Activated B cell treated with CpG ODN at 0.5 μM for 24 hours (primary cell): ENCODE results near the gene OTULINL. TPM values are rescaled to one million over a fixed set of nuclear protein-coding genes. Genes with fewer than 3 reads are reported as not detected.

Experiments
- ATAC-seq: fragments of 200-7000 bp; cut with Tn5 transposase; one replicate; pipeline ENCODE4 v1.10.0; 2021; ENCODE audit warnings: low read depth, mild to moderate bottlenecking, moderate library complexity
- CTCF ChIA-PET: fragments of 350-600 bp; sonication (Branson Sonifier 250); formaldehyde crosslinking; loops from one replicate; lab custom pipeline; 2021; ENCODE audit warnings: antibody characterized with exemption; lab: Charles Lee
- POLR2A ChIA-PET: fragments of 350-600 bp; sonication (Branson Sonifier 250); formaldehyde crosslinking; loops from one replicate; lab custom pipeline; 2021; ENCODE audit warnings: antibody characterized with exemption; lab: Charles Lee
- DNase-seq: peaks from one replicate; pipeline ENCODE4 v3.0.0; 2022
- H3K27ac Mint-ChIP-seq: one replicate; pipeline ENCODE4 v1.8.0; 2020; ENCODE audit warnings: mixed read lengths
- H3K27me3 Mint-ChIP-seq: one replicate; pipeline ENCODE4 v1.8.0; 2021; ENCODE audit warnings: mixed read lengths
- H3K36me3 Mint-ChIP-seq: one replicate; pipeline ENCODE4 v1.8.0; 2021; ENCODE audit warnings: low read depth, mixed read lengths
- H3K4me1 Mint-ChIP-seq: one replicate; pipeline ENCODE4 v1.8.0; 2021; ENCODE audit warnings: mixed read lengths
- H3K4me3 Mint-ChIP-seq: one replicate; pipeline ENCODE4 v1.8.0; 2020; ENCODE audit warnings: mild to moderate bottlenecking, mixed read lengths
- H3K9me3 Mint-ChIP-seq: one replicate; pipeline ENCODE4 v1.8.0; 2020; ENCODE audit warnings: mixed read lengths
- intact Hi-C: fragments of 100-400 bp; cut with micrococcal nuclease; formaldehyde crosslinking; loops from one replicate; pipeline ENCODE4 v1.15.1; 2024
- total RNA-seq: library from RNA; stranded (reverse); gene quantifications from 2 replicates; pipeline ENCODE4 v1.2.3, GENCODE V29; 2022
- TF ChIP-seq, protein P1 (sequence below): fragments of 200-600 bp; IDR thresholded peaks from one replicate; pipeline ENCODE4 v1.8.0; 2022; ENCODE audit warnings: antibody characterized with exemption, mild to moderate bottlenecking

The OTULINL gene
- total RNA-seq, 1 donor from 2014 or later = 0.69 TPM

- no peaks in the 10 kb centered on the region for H3K9me3 Mint-ChIP-seq
- DNase-seq = no peak
- peaks cover 3% of the 10 kb centered on the region for H3K4me1 Mint-ChIP-seq
- H3K36me3 Mint-ChIP-seq = no peaks in the 10 kb centered on the region
- H3K4me3 Mint-ChIP-seq = no peak overlapping the region
- POLR2A ChIA-PET = no interaction called here
- peaks cover 18% of the 10 kb centered on the region for H3K27me3 Mint-ChIP-seq
- TF ChIP-seq, protein P1, sequence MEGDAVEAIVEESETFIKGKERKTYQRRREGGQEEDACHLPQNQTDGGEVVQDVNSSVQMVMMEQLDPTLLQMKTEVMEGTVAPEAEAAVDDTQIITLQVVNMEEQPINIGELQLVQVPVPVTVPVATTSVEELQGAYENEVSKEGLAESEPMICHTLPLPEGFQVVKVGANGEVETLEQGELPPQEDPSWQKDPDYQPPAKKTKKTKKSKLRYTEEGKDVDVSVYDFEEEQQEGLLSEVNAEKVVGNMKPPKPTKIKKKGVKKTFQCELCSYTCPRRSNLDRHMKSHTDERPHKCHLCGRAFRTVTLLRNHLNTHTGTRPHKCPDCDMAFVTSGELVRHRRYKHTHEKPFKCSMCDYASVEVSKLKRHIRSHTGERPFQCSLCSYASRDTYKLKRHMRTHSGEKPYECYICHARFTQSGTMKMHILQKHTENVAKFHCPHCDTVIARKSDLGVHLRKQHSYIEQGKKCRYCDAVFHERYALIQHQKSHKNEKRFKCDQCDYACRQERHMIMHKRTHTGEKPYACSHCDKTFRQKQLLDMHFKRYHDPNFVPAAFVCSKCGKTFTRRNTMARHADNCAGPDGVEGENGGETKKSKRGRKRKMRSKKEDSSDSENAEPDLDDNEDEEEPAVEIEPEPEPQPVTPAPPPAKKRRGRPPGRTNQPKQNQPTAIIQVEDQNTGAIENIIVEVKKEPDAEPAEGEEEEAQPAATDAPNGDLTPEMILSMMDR = no peak
- ATAC-seq = no peak
- CTCF ChIA-PET = no interaction called here
- intact Hi-C loops = loop anchor here (5.0 kb wide), 3 partner anchors 62 to 412 kb away; no protein-coding TSS in a partner anchor
- H3K27ac Mint-ChIP-seq = no peak overlapping the region
These were observed 3.3 kb downstream of the OTULINL start for GRCh38 chr5:14584848-14585247.

GRCh38 chr5:14587150-14587549 is 5.6 kb downstream of the OTULINL start:
- Mint-ChIP-seq H3K27ac (no peak overlapping the region), H3K9me3 (no peaks in the 10 kb centered on the region), H3K4me3 (no peak overlapping the region), H3K36me3 (no peaks in the 10 kb centered on the region), H3K27me3 (peaks cover 13% of the 10 kb centered on the region), H3K4me1 (peaks cover 9% of the 10 kb centered on the region)
- TF ChIP-seq, protein P1 = no peak
- ATAC-seq (no peak), DNase-seq (no peak)
- ChIA-PET CTCF (no interaction called here), POLR2A (no interaction called here)
- intact Hi-C loops = no loop called here

- Mint-ChIP-seq H3K27me3 (peaks cover 10% of the 10 kb centered on the region), H3K4me3 (no peak overlapping the region), H3K27ac (no peak overlapping the region), H3K4me1 (peaks cover 14% of the 10 kb centered on the region), H3K36me3 (no peaks in the 10 kb centered on the region), H3K9me3 (no peaks in the 10 kb centered on the region)
- ChIA-PET CTCF (no interaction called here), POLR2A (interaction anchor here (0.5 kb wide), 1 partner anchor 584 kb away, joined by 3 read pairs; no protein-coding TSS in a partner anchor)
- no peak for DNase-seq
- TF ChIP-seq, protein P1 = no peak
- no peak for ATAC-seq
- intact Hi-C loops = no loop called here
These were observed 6.6 kb downstream of the OTULINL start for GRCh38 chr5:14588145-14588544.

- ChIA-PET CTCF (no interaction called here), POLR2A (no interaction called here)
- no peak for DNase-seq
- H3K4me3 Mint-ChIP-seq = no peak overlapping the region
- intact Hi-C loops = no loop called here
- TF ChIP-seq, protein P1 = no peak
- H3K36me3 Mint-ChIP-seq = no peaks in the 10 kb centered on the region
- peaks cover 21% of the 10 kb centered on the region for H3K4me1 Mint-ChIP-seq
- no peak for ATAC-seq
- H3K27ac Mint-ChIP-seq = no peak overlapping the region
- H3K9me3 Mint-ChIP-seq = no peaks in the 10 kb centered on the region
- H3K27me3 Mint-ChIP-seq = peaks cover 8% of the 10 kb centered on the region
These were observed 7.4 kb downstream of the OTULINL start for GRCh38 chr5:14588758-14589543.

- intact Hi-C loops = no loop called here
- CTCF ChIA-PET = no interaction called here
- peaks cover 38% of the 10 kb centered on the region for H3K4me1 Mint-ChIP-seq
- no peak overlapping the region for H3K4me3 Mint-ChIP-seq
- H3K36me3 Mint-ChIP-seq = no peaks in the 10 kb centered on the region
- no peak for ATAC-seq
- peaks cover 7% of the 10 kb centered on the region for H3K27me3 Mint-ChIP-seq
- no peaks in the 10 kb centered on the region for H3K9me3 Mint-ChIP-seq
- H3K27ac Mint-ChIP-seq = no peak overlapping the region
- POLR2A ChIA-PET = no interaction called here
- TF ChIP-seq, protein P1 = no peak
- no peak for DNase-seq
These were observed 9.4 kb downstream of the OTULINL start for GRCh38 chr5:14590949-14591348.
